T follicular helper cell (primary cell): ENCODE measurements around the gene BHLHE23.

Experiments
- DNase-seq: peaks from one replicate; pipeline ENCODE4 v3.0.0-alpha.2; 2020; ENCODE audit warnings: low read depth

BHLHE23 gene

DNA sequence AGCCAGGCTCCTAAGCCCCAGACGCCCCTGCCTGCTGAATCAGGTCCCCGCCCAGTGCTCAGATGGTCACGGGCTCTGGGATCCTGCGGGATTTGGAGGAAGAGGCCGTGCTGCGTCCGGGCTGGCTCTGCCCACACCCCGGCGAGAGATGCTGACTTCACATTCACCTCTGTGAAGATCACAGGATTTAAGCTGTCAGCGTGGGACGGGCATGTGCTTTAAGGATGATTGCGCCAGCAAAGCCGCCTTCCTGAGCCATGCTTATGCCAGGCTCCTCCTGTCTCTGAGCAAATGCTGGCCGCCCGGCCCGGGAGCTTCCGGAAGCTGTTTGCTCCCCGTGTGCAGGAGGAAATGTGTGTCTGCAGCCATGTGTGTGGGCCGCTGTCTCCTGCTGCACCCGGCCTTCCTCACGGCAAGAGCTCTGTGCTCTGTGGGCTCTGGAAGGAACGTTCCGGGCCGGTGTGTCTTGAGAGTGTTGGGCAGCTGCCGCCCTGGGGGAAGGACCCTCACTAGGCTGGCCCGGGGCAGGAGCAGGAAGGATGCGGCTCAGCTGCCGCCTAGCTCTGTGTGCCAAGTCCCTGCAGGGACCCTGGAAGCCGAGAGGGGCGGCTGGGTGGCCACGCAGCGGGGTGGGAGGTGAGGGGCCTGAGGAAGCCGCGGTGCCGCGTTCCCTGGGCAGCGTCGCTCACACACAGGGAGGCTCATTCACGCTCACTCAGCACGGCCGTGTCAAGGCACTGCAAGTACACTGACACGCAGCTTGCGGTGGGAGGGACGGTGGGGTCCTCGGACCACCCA is 19.0 kb upstream of the BHLHE23 start:
- no peak for DNase-seq

DNA sequence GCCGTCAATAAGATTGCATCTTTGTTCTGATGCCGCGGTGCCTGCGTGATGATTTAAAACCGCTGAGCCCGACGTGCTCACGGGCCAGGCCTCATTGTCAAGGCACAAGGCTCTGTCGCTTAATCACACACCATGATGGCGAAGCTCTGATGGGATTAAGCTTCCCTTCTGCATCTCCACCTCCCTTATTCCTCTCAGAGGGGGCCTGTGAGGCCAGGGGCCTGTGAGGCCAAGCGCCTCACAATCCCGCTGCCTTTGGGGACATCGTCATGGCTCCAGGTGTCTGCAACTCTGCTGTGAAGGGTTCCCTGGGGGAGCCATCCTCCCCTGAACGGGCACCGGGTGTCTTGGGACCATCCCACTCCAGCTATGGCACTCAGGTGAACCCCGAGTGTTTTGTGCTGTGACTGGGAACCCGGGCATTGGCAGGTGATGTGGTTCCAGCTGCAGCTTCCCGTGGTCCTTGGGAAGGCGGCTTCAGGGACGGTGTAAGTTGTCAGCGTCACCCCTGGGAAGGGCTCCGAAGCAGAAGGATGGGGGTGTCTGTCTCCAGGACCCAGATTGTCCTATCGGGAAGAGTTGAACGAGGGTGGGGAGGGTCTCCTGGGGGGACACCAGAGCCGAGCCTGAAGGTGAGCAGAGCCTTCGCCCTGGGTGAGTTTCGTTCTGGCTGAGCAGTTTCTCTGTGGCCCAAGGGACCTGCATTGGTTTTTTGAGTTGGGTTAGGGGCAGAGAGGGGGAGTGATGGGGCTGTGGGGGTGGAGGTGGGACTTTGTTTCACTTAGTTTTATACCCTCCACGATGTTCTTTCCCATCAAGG is 18.0 kb upstream of the BHLHE23 start:
- DNase-seq: no peak

DNA sequence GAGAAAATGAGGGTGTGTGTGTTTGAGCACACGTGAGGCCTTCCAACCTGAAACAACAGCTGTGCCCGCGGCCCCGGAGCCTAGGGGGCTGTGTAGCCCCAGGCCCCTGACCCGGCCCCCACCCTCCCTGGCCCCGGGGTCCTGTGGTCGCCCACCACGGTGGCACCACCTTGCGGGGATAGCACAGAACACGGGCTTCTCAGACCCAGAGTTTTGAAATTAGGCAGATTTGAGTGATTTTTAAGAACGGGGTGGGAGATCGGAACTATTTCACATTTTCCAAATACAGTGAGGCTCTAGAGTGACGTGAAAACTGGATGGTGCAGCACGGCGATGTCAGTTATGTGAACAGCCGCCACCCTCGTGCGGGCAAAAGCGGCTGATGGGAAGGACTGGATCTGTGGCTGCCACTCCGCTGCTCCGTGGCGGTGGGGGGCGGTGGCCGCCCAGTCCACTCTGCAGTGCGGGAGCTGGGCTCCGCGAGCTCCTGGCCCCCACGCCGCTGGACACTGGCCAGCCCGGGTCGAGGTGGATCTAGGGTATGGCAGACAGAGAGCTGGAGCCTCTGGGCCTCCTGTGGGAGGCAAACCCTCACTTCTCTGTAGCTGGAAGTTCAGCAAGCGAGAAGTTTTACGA is 17.3 kb upstream of the BHLHE23 start:
- no peak for DNase-seq

DNA sequence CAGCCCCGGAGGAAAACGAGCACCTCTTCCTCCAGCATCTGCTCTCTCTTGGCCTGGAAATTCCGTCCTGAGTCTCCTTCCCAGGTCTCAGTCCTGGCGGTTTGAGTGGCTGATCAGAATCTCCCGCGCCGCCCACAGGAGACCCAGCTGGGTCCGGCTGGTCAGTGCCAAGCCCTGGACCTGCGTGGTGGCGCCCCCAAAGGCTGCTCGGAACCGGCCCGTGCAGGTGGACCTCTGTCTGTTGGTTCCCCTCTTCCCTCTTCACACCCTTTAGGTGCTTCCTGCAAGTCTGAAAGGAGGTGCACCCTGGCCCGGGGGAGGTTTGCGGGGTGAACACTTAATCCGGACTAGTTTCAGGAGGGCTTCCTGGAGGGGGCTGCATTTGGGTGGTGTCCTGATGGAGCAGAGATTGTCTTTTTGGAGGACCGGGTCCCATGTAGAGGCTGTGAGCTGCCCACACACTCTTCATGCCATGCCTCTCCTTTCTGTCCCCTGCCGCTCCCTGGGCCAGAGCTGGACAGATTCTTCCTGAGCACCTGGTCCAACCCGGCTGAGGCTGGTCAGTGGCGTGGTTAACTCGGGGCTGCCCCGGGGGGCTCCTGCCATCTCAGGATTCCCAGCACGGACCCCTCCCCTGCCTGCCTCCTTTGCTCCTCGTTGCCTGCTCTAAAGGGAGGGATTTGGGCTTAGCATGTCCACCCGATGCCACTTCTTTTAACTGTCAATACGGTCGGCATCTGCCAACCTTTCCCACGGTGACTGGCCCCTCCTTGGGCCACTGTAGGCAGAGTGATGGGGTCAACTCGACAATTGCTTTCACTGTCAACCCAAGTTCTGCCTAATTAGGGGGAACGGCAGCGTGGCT is 16.5 kb upstream of the BHLHE23 start:
- DNase-seq: no peak

DNA sequence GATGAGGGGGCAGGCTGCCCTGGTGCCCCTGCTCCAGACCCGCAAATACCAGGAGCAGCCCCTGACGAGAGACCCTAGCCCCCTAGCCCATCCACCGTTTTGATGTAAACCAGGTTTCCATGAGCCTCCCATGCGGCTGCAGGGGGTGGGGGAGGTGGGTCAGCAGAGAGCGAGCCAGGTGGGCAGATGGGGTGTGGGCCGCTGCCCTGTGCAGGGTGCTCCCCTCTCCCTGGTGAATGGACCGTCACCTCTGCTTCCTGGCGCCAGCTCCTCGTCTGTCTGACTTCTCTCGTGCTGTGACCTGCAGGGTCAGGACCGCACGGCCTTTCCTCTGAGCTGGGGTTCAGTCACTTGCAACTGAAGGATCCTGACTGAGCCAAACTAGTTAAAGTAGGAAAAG is 15.7 kb upstream of the BHLHE23 start:
- DNase-seq: no peak

DNA sequence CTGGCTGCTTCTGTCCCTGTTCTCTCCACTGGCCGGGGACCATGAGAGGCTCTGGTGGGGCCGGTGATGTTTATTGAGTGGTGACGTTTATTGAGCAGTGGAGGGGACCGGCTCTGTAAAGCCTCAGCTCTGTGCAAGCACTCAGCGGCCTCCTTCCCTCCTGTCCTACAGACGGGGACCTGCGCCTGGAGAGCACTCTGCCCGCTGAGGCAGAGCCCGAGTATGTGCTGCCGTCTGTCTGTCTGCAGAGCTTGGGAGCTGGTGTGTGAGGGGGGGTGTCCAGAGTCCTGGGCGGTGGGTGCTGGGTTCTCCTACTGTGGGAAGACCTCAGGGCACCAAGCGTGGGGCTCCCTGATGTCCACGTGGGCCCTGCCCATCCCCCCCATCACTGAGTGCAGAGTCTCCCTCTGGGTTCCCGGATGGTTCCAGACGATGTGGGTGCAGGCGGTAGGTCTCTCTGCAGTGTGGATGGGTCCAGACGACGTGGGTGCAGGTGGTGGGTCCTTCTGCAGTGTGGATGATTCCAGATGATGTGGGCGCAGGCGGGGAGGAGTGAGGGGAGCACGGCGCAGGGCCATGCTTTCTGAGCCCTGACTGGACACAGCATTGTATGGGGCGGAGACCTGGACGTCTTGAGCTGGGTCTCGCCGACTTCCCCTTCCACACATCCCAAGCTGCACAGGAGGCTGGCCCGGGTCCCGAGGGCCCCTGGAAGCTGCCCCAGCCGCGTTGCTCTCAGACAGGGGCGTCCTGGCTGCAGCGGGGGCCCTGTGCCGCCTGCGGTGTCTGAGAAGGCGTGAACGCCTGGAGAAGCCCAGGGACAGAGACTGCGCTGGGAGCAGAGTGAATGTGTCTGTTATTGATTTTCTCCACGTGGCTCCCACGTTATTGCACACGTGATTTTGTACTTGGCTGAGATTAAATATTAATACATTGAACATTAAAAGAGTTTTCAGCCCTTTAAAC is 14.9 kb upstream of the BHLHE23 start:
- no peak for DNase-seq

DNA sequence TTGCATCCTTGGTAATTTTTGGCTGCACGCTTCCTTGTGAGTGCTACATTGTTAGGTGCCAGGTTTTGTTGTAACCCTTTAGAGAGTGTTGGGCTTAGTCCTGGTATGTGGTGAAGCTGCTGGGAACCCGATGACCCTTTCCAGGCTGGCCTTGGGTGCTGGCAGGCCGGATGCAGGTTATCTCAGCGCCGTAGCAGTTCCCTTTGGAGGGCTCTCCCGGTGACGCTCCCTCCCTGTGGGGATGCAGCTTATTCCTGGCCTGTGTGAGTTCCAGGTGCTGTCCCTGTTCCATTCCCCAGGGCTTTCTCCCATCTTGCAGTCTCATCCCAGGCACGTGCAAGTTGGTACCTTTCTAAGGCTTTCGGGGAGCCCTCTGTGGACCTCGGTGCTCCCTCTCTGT is 13.9 kb upstream of the BHLHE23 start:
- DNase-seq: no peak

DNA sequence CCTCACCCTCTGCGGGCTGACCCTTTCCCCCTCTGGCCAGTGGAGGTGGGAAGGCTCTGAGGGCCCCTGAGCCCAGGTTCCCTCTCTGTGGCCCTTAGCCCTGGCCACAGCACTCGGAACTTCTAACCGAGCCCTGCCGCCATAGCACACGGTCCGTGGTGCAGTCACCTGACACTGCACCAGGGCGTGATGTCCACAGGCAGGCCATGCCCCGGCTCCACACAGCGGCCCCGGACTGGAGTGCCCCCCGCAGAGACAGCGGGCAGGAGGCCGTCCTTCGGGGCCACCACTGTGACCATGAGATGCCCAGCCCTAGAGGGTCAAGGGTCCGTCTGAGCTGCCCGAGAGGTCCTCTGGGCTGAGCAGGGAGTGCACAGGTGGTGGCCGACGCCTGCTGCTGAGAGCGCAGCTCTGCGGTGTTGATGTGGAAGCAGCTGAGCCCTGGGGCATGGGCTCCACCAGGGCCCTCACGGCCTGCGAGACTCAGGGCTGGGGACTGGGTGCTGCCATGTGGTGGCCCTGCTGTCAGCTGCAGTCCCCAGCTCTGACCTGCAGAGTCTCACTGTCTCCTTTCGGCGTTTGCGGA is 11.2 kb upstream of the BHLHE23 start:
- no peak for DNase-seq

DNA sequence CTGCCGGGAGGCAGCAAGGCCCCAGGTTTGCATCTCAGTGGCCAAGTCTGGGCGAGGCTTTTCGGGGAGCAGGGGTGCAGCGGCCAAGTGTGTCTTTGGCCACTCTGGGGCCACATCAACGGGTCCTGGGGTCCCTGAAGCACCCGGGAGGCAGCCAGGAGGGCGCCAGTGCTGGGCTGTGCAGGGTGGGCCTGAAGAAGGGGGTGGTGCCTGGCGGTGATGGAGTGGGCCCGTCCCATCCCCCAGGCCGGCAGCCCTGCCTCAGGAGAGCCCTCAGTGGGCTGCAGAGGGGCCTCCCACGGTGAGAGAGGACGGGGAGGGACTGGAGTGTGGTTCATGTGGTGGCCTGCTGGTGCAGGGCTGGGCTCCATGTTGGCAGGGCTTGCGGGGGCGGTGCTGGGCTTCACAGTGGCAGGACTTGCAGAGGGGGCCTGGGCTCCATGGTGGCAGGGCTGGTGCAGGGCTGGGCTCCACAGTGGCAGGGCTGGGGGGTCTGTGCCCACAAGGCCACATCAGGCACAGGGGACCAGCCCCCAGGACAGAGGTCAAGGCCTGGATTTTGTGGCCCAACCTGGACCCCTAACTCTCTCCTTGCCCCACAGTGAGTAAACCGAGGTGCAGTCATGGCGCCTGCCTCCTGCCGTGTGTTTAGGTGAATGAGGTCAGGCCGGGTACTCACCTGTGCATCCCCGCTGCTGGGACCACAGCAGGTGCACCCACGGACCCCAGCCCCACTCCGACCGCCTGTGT is 10.5 kb upstream of the BHLHE23 start:
- DNase-seq: no peak

DNA sequence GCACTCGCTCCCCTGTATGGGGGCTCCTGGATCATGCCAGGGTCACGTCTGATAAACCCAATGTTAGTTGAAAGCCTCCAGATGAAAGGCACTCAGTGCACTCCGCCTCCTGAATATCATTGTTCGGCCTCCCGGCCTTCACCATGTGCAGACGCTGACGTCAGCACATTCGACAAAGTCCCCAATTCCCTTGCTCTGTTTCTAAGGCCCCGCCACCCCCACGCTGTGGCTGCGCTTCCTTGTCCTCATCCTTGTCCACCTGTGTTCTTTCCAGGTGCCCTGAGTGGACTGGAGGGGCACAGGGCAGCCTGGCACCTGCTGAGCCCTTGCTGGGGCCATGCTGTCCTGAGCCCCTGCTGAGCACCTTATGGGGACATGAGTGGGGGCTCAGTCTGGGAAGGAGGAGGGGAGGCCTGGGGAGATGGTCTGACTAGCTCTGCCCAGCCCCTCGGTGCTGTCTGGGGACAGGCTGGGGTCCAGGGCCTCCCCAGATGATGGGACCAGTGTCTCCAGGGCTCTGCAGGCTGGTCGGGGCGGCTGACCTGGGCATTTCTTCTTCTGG is 9.8 kb upstream of the BHLHE23 start:
- no peak for DNase-seq

DNA sequence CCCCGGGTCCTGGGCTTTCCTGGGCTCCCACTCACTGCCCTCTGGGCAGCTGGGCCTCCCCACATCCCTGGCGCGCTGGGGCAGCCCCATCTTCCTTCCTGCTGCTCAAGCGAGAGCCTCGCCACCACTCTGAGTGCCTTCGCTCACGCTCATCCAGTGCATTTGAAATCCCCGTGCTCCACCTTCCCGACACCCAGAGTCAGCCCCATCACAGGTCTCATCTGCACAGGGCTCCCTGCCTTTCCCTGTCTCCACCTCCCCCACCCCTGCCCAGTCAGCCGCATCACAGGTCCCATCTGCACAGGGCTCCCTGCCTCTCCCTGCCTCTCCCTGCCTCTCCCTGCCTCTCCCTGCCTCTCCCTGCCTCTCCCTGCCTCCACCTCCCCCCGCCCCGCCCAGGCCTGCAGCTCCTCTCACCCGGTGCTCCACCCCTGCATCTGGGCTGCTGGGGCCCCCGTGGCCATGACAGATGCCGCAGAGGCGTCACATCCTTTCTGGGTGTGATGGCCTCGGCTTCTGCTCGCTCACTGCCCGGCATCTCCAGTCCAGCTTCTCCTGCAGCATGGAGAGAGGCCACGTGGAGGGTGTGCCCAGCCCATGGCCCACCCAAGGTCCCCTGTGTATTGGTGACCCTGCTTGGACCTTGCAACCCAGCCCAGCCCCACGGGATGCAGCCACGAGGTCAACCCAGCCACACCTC is 9.0 kb upstream of the BHLHE23 start:
- DNase-seq: no peak

DNA sequence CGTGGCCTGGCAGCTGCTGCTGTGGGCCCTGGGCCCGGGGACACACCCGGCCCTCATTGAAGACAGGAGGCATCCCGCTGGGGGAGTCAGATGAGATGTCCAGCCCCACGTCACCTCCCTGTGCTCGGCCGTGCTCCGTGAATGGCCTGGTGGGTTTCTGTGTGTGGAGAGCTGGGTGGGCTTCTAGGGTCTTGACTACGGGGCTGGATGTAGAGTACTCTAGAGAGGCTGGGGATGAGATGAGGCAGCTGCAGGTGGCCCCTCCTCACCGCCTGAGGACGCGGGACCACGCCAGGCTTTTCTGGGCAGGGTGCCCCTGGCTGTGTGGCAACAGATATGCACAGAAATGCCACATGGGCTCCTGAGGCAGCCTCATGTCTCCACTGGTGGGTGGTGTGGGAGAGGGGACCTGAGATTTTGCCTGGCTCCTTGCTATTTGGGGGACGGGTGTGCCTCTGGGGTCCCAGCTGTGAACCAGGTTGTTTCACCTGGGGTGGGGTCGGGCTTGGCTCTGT is 8.4 kb upstream of the BHLHE23 start:
- DNase-seq: no peak

DNA sequence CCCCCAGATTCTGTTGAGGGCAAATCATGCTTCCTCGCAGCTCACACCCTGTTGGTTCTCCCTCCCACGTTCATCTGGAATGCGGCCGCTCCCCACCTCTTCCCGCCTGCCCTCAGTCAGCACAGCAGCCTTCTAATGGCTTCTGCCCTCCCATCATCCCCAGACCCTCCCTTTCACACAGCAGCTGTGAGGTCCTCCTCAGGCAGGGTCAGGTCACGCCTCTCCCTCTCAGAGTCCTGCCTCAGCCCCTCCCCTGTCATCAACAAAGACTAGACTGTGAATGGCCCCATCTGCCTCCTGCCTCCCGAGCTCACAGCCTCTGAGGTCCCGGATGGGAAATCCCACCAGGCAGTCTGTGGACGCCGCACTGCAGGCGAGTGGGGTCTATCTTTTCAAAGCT is 7.9 kb upstream of the BHLHE23 start:
- DNase-seq: no peak

DNA sequence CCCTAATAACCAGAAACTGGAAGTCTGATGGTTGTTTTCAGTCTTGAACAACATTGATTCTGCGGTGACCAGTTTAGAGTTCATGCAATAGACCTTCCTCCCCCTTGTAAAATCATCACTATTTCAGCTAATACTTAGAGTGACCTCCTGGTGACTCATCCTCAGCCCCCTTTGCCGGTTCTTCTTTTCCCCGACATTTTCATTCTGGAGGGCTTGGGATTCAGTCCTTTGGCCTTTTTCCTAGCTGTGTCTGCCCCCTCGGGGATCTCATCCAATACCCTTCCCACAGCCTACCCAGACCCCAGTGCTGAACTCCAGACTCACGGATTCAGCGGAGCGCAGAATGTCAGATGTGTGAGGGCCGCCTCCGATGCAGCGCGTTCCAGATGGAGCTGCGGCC is 7.5 kb upstream of the BHLHE23 start:
- DNase-seq: no peak

DNA sequence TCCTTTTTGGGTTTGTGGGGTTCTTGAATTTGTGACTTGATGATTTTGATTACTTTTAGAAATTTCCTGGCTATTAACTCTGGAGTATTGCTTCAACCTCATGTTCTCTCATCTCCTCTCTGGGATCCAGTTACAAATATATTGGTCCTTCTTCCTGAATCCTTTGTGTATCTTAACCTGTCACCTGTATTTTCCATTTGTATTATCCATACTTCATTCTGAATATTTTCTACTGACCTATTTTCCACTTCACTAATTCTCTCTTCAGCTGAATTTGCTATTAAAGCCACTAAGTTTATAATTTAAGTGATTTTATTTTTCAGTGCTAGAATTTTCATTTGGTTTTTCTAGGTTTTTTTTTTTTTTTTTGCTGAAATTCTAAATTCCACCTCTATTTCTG is 6.4 kb upstream of the BHLHE23 start:
- no peak for DNase-seq

DNA sequence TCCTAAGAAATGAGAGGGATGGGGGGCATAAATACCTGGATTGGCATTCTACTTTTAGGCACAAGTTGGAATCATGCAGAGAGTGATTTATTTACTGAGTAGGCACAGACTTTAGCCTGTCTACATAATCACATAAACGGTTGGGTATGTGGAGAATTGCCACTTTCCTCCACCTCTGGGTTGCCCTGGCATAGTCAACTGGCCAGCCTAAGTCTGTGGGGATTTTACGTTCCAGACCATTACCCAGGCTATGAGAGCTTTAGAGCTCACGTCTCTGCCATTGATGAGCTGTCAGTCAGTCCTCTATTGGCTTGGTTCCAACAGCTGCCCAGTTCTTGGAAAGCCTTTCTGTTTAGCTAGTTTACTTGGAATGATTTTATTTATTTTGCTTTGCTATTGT is 5.0 kb upstream of the BHLHE23 start:
- no peak for DNase-seq

DNA sequence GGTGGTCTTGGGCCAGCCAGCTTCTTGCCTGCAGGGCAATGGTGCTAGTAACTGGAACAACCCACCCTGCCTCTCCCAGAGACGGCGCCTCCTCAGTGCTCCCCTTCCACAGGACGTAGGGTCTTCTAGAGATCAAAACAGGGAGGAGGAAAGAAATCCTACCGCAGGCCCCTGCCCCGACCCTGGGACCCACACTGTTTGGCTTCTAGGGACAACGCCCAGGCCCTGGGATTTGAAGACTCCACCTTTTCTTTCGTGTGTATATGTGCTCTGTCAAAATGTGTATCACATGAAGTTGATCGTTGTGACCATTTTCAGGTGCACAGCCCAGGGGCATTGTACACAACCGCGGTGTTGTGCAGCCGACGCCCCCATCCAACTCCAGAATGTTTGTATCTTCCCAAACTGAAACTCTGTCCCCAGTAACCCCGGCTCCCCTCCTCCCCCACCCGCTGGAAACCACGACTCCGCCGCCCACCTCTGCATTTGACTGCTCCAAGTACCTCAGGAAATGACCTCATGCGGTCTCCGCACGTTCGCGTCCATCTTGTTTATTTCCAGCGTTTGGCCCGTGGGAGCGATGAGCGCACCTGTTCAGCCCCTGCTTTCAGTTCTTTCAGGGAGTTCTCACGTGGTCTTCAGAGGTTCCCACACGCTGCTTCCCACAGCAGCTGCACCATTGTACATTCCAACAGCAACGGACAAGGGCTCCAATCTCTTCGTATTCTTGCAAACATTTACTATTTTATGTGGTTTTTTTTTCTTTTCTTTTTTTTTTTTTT is 3.4 kb upstream of the BHLHE23 start:
- peak; percentile 41 for DNase-seq
